ENCODE results near the gene SLC7A5. TPM values are rescaled to one million over a fixed set of nuclear protein-coding genes. Genes with fewer than 3 reads are reported as not detected.

The SLC7A5 gene
- total RNA-seq, 1 donor from 2014 or later: 40.4 TPM

DNA sequence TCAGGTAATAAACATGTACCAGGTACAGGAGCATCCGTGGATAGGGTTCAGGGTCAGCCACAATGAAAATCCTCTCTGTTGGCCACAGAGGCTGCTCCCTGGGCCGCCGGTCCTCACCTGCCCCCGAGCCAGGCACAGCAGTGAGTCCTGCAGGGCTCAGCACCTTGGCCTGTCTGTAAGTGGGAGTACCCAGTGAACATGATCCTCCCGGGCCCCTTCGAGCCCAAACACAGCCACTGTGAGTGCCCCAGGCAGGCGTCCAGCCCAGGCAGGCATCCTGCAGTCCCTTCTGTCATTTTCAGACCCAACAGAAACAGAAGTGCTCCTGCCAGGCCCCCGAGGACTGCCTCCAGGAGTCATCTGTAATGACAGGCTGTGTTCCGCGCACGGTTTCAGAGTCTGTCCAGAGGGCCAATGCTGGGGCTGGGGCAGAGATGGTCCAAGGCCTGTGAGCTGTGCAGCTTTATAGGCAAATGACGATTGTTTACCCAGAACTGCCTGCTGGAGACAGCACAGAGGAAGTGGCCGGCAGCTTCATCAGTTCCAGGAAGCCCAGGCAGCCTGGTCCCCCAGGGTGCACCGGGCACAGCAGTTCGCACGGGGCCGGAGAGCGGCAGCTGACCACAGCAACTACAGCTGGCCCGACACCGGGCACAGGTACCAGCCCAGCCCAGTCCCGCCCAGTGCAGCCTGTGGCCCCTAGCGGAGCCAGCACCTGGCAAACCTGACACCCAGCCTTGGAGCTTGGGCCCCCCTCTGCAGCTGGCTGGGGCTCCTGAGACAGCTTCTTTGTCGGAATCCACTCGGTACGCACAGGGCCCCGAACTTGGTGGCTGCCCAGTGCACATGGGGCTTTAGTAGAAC is 13.2 kb downstream of the SLC7A5 start:
- no peaks in the 10 kb centered on the region for H3K9me3 Mint-ChIP-seq
- TF ChIP-seq, protein P1, sequence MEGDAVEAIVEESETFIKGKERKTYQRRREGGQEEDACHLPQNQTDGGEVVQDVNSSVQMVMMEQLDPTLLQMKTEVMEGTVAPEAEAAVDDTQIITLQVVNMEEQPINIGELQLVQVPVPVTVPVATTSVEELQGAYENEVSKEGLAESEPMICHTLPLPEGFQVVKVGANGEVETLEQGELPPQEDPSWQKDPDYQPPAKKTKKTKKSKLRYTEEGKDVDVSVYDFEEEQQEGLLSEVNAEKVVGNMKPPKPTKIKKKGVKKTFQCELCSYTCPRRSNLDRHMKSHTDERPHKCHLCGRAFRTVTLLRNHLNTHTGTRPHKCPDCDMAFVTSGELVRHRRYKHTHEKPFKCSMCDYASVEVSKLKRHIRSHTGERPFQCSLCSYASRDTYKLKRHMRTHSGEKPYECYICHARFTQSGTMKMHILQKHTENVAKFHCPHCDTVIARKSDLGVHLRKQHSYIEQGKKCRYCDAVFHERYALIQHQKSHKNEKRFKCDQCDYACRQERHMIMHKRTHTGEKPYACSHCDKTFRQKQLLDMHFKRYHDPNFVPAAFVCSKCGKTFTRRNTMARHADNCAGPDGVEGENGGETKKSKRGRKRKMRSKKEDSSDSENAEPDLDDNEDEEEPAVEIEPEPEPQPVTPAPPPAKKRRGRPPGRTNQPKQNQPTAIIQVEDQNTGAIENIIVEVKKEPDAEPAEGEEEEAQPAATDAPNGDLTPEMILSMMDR (conservative IDR thresholded peaks at IDR 0.05): no peak
- peak overlapping the region; percentile 70 for H3K27ac Mint-ChIP-seq
- H3K27me3 Mint-ChIP-seq: no peaks in the 10 kb centered on the region
- DNase-seq (ENCODE audit: extremely low spot score, unreplicated experiment): no peak
- peak overlapping the region; percentile 39 for H3K4me3 Mint-ChIP-seq
- peaks cover 26% of the 10 kb centered on the region for H3K4me1 Mint-ChIP-seq (ENCODE audit: unreplicated experiment)
- no peaks in the 10 kb centered on the region for H3K36me3 Mint-ChIP-seq

DNA sequence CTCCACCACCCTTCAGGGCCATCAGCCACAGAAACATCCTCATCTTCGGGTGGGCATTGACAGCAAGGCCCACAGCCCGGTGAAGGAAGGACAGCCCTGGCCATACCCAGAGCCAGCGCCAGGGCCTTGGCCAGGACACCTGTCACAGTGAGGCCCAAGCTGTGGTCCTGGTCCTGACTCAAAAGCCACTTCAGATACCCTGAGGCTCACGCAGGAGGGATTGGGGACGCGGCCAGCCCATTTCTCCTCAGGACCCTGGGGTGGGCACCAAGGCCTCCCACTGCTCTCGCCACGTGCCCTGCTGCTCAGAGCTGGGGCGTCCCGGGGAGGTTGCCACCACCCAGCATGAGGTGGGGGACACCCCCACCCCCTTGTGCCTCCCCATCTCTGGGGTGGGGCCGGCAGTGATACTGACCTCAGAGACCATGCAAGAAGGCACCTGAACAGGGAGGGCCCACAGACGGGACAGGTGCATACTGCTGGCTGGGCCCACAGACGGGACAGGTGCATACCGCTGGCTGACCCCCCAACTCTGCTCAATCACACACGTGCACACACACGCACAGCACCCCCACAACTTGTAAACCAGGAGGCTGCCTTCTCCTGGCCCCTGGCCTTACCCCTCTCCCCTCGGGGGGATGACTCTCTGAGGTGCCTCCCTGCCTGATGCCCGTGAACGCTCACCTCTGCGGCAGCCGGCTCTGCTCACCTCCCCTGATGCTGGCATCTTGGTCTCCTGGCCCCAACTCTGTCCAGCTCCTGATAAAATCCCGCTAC is 14.2 kb downstream of the SLC7A5 start:
- H3K27me3 Mint-ChIP-seq: no peaks in the 10 kb centered on the region
- H3K27ac Mint-ChIP-seq: peak overlapping the region; percentile 50
- no peak overlapping the region for H3K4me3 Mint-ChIP-seq
- no peaks in the 10 kb centered on the region for H3K9me3 Mint-ChIP-seq
- TF ChIP-seq, protein P1 (conservative IDR thresholded peaks at IDR 0.05): no peak
- H3K36me3 Mint-ChIP-seq: no peaks in the 10 kb centered on the region
- no peak for DNase-seq (ENCODE audit: extremely low spot score, unreplicated experiment)
- peaks cover 27% of the 10 kb centered on the region for H3K4me1 Mint-ChIP-seq (ENCODE audit: unreplicated experiment)

DNA sequence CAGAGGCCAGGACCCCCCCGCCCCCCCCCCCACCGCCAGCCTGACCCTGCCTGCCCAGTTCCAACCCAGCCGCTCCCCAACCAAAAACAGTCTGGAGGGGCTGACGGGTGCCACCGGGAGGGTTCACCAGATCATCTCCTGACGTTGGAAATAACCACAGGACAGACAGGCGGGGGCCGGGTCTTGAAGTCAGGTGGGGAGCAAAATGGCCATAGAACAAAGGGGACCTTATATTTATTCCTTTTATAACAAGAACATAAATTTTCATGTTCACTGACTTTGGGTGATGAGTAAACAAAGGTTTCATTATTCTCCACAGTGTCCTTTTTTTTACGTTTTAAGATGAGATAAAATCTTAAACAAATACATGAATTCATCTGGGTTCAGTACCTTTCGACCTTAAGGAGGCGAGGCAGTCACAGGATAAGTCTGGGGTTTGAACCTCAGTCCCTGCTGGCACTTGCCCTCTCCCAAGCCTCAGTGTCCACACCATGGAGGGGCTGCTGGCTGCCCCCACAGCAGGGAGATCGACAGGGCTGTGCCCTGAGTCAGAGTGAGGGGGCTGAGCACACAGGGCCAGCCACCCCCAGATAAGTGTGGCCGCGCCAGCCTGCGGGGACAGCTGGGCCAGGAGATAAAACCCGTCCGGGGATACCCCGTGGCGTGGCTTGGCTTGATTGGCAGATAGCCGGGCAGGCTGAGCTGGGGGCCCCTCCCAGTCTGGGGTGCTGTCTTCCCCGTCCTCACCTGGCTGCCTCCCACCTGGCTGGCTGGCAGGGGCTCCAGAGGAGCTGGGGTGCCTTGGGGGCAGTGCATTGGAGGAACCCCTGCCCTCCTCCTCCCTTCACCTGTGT is 15.0 kb downstream of the SLC7A5 start:
- DNase-seq (ENCODE audit: extremely low spot score, unreplicated experiment): no peak
- Mint-ChIP-seq H3K27ac (peak overlapping the region; percentile 96), H3K9me3 (no peaks in the 10 kb centered on the region), H3K36me3 (no peaks in the 10 kb centered on the region), H3K4me1 (ENCODE audit: unreplicated experiment) (peaks cover 27% of the 10 kb centered on the region), H3K27me3 (no peaks in the 10 kb centered on the region), H3K4me3 (peak overlapping the region; percentile 70)
- TF ChIP-seq, protein P1 (conservative IDR thresholded peaks at IDR 0.05): no peak

DNA sequence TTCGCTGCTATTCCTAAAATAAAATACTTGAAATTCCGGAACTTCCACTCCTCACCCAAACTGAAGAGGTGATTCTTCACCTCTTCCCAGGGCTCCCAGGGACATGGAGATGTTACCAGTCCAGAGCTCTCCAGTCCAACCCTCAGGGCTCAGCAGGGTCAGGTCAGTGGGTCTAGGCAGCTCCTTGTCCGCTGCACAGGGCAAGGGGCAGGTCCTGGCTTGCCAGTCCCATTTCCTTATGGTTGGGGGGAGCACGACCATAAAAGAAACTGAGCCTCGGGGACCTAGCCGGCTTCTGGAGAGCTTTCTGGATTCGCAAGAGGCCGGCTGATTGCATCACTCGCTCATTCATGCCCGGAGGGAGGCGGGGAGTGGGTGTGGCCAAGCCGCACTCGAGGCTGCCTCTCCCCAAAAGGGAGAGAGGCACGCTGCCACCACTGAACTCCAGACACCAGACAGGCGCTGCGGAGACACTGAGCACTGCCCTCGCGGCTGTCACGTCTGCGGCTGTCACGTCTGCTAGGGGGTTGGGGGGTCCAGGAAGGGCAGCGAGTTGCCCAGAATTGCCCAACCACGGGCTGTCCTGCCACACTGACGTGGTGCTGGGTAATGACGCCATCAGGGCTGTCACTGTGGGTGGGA is 15.8 kb downstream of the SLC7A5 start:
- peaks cover 27% of the 10 kb centered on the region for H3K4me1 Mint-ChIP-seq (ENCODE audit: unreplicated experiment)
- peak overlapping the region; percentile 96 for H3K27ac Mint-ChIP-seq
- no peaks in the 10 kb centered on the region for H3K27me3 Mint-ChIP-seq
- H3K36me3 Mint-ChIP-seq: no peaks in the 10 kb centered on the region
- DNase-seq (ENCODE audit: extremely low spot score, unreplicated experiment): peak; percentile 88
- peak overlapping the region; percentile 78 for H3K4me3 Mint-ChIP-seq
- TF ChIP-seq, protein P1 (conservative IDR thresholded peaks at IDR 0.05): no peak
- H3K9me3 Mint-ChIP-seq: no peaks in the 10 kb centered on the region

DNA sequence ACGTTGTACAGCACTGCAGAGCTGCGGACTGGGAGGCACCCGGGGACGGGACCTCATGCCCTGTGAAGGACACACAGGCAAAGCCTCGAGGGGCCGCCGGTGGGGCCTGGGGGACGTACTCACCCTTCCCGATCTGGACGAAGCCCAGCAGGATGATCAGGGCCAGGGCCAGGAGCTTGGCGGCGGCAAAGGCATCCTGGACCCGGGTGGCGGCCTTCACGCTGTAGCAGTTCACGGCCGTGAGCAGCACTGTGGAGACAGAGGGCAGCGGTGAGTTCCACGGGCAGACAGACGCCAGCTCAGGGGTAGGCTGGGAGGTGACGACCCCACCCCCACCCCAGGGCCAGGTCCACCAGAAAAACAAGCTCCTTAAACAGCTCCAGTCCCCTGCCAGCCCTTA is 17.7 kb downstream of the SLC7A5 start:
- Mint-ChIP-seq H3K9me3 (no peaks in the 10 kb centered on the region), H3K27me3 (no peaks in the 10 kb centered on the region), H3K27ac (peak overlapping the region; percentile 62), H3K36me3 (no peaks in the 10 kb centered on the region), H3K4me1 (ENCODE audit: unreplicated experiment) (peaks cover 30% of the 10 kb centered on the region), H3K4me3 (peak overlapping the region; percentile 49)
- TF ChIP-seq, protein P1 (conservative IDR thresholded peaks at IDR 0.05): no peak
- DNase-seq (ENCODE audit: extremely low spot score, unreplicated experiment): no peak
